Cortex of kidney (tissue), 1 donor: Measurements from ENCODE around the gene CAMK1D.

ENCODE experiments used
- DNase-seq: peaks from one replicate; lab custom pipeline; 2025; lab: John Stamatoyannopoulos, UW

The CAMK1D gene

DNA sequence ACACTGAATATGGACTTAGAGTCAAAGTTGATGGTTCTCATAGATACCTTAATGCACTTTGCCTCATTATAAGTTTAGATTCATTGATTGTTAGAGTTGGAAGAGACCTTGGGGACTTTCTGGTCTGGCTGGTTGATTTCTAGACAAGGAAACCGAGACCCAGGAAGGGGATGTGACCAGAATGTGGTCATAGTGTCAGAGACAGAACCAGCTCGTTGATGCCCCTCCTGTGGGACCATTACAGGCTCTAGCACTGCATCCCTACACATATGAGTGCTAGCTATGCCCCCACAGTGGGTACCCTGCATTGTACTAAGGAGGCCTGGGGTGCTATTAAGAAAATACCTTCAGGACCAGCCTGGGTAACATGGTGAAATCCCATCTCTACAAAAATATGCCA is 306.6 kb downstream of the CAMK1D start:
- DNase-seq = no peak

DNA sequence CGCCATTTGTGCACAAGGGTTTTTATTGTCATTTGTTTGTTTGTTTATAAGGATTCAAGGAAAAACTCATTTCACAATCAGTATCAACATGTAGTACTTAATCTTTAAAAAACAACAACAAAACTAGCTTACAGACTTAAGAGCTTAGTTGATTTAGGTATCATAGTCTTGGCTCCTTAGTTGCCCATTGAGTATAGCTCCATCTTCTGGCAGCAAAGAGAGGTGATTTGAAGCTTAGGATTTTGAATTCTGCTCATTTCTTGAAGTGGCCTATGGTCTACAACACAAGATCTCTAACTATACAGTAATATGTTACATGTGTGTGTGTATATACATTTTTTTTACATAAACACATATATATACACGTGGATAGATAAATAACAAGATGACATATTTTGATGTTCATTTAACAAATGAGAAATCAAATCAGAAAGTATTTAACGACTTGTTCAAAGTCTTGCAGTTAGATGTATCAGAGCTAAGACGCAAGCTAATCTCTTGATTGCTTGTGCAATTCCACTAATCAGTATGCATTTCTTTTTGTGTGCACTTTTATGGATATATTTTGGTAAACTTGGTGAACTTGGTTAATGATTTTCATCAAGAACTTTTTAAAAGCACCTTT is 307.3 kb downstream of the CAMK1D start:
- DNase-seq = no peak

DNA sequence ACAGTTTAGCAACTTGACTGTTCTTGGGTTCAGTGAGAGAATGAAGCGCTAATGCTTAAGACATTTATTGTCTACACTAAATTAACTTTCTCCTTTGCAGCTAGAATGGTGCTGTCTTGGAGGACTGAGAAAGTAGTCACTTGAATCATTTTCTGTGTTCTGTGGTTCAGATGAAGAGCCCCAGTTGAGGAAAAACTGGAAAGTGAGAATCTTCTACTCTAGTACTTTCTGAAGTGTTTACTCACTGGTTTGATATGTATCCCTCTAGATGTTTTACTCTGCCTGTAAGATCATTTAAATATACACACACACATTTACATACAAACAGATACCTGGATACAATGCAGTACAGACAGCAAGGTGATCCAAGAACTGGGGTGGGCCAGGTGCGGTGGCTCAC is 308.1 kb downstream of the CAMK1D start:
- no peak for DNase-seq

DNA sequence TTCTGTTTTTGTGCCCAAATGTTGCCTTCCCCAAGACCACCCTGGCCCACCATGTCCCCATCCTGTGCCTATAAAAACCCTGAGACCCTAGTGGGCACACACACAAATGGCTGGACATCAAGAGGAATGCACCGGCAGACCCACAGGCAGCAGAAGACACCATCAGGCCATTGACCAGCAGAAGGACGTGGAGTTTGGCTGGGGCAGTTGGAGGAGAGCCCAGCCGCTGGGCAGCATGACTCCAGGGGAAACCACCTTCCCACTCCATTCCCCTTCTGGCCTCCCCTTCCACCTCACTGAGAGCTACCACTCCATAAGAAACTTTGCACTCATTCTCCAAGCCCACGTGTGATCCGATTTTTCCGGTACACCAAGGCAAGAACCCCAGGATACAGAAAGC is 309.2 kb downstream of the CAMK1D start:
- DNase-seq = no peak

DNA sequence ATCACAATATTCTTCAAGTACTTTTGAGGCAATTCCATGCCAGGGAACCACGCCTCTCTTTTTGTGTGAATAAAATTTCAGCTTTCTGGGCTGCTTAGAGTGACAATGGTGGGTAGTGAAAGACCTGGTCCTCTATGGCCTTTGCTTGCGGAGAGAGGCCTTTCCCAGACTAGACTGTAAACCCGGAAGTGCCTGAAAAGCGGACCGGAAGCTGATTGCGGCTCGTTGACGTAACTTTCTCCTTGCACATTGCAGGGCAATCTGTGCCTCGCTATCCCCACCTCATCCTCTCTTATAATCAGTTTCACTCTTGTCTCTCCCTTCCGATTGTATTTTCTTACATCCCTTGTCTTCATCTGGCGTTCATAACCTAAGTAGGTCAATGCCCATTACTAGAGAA is 310.4 kb downstream of the CAMK1D start:
- DNase-seq = no peak

DNA sequence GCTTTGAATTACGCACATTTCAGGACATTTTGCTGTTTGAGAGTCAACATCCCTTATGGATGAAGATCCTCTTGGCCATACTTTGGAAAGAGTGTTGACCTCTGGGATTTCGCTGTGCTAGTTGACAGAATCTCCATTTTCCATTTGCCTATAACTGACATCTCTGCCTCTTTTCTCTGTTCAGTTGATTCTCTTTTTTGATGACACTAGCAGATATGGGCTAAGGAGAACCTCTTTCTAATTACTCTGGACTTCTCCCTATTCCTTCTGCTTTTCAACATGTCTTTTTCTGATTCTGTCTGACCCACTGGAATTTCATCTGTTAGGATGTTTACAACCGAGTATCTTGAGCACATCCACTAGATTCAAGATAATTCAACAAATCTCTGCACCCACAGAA is 311.5 kb downstream of the CAMK1D start:
- no peak for DNase-seq

DNA sequence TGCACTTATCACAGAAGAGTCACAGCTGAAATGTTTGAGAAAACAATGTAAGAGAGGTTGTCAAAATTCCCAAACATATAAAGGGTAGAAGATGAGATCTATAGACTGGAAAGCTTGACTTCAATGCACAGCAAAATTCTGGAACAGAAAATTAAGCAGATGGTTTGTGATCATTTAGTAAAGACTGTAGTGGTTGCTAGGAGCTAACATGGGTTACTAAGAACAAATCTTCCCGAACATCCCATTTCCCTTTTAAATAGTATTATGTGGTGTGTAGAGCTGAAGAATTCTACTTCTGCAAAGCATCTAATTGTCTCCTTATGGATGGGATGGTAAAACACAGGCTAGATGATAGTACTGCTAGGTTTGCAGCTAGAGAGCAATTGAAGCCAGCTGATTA is 312.3 kb downstream of the CAMK1D start:
- DNase-seq = no peak

DNA sequence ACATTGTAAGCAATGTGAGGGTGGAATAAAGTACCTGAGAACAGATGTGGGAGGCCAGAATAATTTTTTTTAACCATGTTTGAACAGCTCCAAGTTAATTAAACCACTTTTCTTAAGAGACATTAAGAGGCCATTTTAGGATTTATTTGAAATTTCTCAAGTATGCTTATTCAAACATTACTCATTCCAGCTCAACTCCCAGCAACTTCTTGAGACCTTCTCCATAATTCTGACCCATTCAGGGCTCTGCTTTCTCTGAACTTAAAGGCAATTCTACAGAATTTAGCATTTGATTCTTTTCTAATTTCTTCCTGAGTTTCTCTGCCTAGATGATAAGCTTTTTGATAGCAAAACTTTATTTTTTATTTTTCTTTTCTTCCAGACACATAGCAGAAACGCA is 314.5 kb downstream of the CAMK1D start:
- DNase-seq = no peak

DNA sequence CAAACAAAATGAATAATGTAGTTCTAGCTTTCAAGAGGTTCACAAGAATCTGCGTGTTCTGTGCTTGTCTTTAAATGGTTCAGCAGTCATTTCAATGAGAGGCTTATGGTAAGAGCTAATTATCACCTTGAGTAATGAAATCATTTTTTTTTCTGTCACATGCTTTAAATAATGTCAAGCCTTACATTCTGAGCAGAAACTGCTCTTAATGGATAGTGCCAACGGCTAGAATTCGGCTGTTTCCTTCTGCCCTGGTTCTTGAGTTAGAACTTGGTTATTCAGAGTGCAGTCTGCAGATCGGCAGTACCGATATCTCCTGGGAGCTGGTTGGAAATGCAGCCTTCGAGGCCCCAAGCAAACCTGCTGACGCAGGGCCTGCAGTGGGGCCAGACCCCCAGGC is 316.2 kb downstream of the CAMK1D start:
- DNase-seq = no peak

DNA sequence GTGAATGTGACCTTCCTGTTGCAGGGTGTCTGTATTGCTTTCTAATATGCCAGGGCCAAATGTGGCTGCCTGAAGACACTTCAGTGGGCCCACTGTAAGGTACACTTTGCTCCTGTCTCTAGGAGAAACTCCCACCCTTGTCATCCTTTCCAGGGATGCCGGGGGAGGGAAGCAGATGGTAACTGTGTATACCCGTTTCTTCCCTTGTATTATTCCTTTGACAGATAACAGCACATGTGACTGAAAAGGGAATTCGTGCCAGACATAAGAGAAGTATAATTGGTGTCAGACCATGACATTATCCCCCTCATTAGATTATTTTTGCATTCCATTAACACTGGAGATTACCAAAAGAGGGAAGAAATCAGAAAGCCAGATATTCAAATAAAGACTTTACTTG is 317.7 kb downstream of the CAMK1D start:
- DNase-seq = no peak

DNA sequence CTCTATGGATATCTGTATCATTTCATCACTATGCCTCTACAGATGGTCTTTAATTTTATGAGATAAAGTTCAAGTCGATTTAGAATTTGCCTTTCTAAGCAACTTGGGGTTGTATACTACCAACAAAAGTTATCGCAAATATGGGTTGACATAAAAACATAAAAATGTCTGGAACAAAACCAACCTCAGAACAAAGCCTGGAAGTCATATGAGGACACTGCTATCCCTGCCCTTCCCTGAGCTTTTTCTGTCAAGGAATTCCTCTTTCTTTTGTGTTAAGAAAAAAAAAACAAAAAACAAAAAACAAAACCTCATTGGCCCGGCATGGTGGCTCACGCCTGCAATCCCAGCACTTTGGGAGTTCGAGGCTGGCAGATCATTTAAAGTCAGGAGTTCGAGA is 319.3 kb downstream of the CAMK1D start:
- DNase-seq = no peak

DNA sequence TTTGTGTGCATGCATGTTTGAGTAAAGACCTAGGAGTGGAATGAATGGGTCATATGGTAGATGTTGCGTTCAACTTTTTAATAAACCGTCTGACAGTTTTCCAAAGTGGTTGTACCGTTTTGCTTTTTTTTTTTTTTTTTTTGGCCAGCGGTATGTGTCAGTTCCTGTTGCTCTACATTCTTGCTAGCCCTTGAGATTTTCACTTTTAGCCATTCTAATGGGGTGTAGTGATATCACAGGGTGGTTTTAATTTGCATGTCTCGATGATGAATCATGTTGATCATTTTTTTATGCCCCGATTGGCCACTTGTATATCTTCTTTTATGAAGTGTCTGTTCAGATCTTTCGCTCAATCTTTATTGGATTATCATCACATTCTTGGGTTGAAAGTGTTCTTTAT is 320.7 kb downstream of the CAMK1D start:
- DNase-seq = no peak

DNA sequence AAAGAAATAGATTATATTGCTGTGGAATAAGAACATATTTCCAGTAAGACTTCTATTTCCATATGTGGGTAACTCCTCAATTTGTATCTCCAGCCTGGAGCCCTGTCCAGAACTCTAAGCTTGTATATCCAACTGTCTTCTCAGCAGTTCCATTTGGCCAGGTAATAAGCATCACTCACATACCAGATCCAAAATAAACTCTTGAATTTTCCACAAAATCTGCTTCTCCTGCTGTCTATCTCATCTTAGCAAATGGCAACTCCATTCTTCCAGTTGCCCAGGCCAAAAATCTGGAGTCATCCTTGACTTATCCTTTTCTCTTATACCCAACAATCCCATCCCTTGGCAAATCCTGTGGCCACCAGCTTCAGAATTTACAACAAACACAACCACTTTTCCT is 325.8 kb downstream of the CAMK1D start:
- DNase-seq = no peak

DNA sequence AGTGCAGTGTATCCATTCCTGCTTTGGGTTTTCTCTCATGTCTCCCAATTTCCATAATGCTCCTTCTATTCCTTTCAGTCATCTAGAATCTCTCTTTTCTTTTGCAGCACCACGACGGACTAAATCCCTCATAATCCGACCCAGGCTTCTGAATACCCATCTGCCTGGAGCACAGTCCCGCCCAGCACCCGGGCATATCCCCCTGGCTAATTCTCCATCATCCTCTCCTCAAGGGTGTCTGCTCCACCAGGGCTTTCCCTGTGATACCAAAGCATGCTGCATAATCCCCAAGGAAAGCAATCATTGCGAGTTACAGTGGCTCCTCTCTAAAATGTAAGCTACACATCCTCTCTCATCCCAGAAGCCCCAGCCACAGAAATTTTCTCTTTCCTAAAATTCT is 330.3 kb downstream of the CAMK1D start:
- no peak for DNase-seq

DNA sequence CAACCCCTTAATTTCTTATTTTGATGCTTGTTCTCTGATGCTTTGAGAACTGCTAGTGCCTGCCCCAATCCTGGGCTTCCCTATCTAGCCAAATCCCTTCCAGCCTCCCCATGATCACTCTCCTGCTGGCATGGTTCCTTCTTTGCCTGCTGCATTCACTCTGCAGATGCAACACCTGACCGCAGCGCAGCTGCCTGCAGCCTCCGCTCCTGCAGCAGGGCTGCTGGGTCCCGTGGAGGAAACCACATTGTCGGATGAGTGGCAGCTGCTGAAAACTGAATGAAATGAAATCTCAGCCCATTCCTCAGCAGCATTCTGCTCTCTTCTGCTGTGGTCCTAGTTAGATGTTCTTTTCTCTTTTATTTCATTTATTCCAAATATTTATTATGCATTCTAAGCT is 331.9 kb downstream of the CAMK1D start:
- DNase-seq = no peak

DNA sequence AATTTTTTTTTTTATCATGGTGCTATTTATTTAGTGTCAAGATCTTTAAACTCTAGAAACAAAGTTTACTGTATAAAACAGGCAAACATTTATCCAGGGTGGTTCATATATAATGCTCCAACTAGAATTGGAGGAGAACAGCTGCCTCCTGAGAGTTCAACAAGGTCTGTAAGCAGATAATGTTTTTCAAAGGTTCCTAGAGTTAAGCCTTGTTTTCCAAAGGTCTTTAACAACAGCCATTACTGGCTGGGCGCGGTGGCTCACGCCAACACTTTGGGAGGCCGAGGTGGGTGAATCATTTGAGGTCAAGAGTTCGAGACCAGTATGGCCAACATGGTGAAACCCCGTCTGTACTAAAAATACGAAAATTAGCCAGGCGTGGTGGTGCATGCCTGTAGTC is 335.4 kb downstream of the CAMK1D start:
- DNase-seq = no peak

DNA sequence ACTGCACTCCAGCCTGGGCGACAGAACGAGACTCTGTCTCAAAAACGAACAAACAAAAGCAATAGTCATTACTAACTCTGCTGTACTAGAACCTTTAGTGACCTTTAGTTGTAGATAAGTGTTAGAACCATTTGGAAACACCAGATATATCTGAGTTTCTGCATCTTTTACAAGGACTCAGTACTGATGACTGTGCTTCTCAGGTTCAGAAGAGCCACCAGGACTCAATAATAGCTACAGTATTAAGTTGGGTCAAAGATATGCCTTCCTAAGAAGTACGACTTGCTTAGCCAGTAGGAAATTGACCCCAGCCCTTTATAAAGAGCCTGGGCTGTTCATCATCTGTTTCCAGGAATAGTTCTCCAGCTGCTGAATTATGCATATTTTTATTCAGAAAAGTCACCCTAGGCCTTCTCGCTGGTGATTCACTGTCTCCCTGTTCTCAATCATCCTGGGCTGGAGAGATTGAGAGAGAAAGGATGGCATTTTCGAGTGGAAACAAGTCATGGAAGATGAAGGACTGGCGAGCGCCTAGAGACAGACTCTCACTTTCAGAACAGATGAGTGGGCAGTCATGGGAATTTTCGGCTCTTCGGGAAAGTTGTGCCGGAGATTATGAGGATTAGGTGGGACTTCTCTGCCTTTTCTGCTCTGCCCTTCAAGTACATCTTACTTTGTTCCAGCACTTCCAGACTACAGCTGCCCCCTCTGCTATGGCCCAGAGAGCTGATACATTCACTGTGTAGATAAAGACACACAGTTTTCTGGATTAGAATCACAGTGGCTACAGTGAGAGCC is 336.1 kb downstream of the CAMK1D start:
- no peak for DNase-seq

DNA sequence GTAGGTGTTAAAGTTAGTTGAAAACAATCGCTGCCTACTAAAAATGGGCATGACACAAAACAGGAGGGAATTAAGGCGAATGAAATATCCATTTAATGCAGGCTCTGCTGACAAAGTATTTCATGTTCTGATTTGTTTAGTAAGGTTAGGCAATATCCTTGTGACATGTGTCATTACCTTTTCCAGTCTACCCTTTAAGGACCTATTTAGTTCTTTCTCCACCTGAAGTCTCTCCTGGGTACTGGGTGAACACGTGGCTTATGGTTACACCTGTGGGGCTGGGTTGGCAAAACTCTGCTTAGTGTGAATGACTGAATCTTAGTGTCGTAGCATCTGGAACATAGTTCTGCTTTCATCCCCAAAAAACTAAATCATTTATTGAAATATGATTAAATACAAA is 338.6 kb downstream of the CAMK1D start:
- DNase-seq = no peak

DNA sequence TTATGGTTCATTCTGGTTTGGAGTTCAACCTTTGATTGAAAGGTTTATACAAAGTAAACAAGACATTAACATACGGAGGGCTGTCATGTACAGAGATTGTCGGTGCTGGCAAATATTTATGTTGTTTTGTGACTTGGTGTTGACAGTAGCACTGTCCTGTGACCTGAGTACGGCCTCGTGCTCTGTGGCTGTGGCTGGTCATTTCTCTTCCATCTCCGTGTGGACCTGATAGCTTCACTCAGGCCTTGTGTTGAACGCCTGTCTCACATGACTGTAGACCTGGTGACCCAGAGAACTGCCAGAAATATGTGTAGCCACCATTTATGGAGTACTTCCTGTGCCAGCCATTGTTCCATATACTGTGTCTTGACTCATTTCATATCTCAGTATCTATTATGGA is 340.5 kb downstream of the CAMK1D start:
- DNase-seq = no peak

DNA sequence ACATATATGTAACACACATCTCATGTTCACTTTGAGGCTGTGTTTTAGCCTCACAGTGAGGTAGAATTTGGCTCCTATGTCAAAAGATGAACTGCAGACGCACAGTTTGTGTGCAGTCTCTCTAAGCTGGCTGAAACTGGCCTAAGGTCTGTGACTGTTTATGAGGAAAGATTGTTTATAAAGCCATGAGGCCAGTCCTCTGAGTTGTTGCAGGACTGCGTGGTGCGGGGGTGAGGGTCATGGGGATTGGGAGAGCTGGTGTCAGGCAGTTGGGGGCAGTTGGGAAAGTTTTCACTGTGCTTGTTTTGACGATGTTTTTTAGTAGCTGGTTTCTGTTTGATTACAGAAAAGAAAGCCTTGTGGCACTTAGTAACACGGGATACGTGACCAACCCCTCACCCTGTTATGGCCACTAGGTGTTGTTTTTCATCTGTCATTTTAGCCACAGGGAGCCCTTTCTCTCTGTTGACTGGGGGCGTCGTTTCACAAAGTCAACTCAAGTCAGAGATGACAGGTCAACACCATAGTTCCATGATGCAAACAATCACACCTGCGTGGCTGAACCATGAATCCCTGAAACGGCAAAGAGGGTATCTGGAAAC is 341.3 kb downstream of the CAMK1D start:
- no peak for DNase-seq

DNA sequence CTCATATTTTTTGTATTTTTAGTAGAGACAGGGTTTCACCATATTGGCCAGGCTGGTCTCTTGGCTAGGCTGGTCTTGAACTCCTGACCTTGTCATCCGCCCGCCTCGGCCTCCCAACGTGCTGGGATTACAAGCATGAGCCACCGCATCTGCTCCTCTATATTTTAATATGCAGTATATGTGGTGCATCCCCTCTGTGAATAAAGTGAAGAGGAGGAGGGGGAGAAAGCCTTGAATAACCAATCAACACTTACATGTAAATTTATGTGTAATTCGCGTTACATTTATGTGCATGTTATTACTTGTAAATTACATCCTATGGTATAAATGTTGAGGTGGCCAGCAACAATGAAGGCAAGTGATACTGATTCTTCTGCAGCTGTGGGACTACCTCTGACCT is 342.2 kb downstream of the CAMK1D start:
- DNase-seq = no peak

DNA sequence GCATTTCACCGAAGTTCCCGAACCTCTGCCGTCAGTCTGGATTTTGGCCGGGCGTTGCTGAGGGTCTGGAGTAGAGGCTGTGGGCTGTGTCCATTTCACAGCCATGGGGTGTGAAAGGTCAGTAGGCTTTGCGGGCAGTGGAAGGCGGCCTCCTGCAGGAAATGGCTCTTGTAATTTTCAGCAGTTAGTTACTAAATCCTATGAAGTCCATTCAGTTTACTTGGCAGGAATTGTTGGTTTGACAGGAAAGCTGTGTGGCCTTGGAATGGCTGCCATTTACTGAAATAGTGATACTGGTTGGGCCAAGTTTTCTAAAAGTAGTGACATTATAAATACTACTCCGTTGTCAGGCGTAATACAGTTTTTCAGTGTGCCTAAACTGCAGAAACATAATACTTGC is 348.4 kb downstream of the CAMK1D start:
- no peak for DNase-seq

DNA sequence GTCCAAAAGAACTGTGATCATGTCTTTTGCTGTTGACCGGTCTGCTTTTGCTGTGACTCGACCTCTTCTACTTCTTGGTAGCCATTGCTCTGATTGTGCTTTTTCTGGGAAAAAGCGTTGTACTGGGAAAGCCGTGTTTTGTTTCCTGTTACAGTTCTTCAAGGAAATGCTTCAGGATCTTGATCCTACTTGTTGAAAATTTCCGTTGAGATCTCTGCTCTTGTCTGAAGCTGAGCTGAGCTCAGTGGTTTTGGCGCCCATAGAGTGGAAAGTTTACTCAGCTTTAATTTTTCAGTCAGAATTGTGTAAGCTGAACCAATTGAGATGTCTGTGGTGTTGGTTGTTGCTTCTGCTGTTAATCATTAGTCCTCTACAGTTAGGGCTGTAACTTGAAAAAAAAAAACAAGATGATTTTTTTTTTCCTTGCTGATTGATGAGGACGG is 349.9 kb downstream of the CAMK1D start:
- DNase-seq = no peak
